Activated naive CD8-positive, alpha-beta T cell treated with anti-CD3 and anti-CD28 coated beads, Interleukin-2, amount 50 U/mL, for 16 hours (primary cell): Measurements from ENCODE around the gene ZNF451.
A peak's percentile ranks its signal among the peaks of the same experiment; 100 is the strongest.
"Not testable (repeated sequence)": the region's sequence is repeated elsewhere in the genome, so short reads cannot be mapped to it uniquely, and the experiment has no call there.

ENCODE experiments used
- DNase-seq: peaks from one replicate; pipeline ENCODE4 v3.0.0-alpha.2; 2020; ENCODE audit warnings: low read depth, low spot score

The ZNF451 gene, protein sequence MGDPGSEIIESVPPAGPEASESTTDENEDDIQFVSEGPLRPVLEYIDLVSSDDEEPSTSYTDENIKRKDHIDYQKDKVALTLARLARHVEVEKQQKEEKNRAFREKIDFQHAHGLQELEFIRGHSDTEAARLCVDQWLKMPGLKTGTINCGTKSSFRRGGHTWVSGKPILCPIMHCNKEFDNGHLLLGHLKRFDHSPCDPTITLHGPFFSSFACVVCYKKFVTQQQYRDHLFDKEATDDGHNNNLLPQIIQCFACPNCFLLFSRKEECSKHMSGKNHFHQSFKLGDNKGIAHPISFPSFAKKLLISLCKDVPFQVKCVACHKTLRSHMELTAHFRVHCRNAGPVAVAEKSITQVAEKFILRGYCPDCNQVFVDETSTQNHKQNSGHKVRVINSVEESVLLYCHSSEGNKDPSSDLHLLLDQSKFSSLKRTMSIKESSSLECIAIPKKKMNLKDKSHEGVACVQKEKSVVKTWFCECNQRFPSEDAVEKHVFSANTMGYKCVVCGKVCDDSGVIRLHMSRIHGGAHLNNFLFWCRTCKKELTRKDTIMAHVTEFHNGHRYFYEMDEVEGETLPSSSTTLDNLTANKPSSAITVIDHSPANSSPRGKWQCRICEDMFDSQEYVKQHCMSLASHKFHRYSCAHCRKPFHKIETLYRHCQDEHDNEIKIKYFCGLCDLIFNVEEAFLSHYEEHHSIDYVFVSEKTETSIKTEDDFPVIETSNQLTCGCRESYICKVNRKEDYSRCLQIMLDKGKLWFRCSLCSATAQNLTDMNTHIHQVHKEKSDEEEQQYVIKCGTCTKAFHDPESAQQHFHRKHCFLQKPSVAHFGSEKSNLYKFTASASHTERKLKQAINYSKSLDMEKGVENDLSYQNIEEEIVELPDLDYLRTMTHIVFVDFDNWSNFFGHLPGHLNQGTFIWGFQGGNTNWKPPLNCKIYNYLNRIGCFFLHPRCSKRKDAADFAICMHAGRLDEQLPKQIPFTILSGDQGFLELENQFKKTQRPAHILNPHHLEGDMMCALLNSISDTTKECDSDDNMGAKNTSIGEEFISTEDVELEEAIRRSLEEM

DNA sequence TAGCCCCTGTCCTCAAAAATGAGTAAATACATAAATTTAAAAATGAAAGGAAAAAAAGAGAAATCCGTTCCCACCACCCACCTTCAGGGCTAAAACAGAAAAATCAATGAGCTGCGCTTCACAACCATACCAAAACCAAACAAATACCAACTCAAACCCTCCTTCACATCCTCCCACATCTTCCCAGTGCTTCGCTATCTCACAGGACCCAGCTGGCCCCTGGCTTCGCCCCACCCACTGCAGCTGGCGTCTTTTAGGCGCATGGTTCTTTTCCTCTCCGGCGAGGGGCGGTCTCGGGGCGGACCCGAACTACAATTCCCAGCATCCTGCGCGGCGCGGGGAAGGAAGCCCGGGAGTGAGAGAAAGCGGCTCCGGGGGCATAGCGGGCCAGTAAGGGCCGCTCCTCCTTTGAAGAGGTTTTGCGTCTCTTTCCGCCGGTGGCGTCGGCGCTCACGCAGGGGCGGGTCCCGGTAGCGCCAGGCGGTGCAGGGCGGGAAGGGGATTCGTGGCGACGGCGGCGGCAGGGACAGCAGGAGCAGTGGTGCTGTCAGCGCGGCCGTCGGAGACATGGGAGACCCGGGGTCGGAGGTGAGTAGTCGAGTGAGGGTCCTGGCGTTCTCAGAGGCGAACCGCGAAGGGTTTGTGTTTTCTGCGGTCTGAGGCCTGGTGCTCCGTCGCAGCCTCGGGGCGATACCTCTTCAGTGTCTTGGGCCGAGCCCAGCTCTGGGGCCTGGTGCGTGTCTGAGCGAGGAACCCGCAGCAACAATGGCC is at the start of gene ZNF451:
ZNF451 (plus strand) TSS at position 502 of the 771 bp plus-strand sequence; CDS start at position 568, 66 bp downstream.
- DNase-seq: peak; percentile 91

DNA sequence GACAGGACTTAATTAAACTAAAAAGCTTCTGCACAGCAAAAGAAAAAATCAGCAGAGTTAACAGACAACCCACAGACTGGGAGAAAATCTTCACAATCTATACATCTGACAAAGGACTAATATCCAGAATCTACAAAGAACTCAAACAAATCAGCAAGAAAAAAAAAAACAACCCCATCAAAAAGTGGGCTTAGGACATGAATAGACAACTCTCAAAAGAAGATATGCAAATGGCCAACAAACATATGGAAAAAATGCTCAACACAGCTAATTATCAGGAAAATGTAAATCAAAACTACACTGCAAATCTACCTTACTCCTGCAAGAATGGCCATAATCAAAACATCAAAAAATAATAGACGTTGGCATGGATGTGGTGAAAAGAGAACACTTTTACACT is 45.9 kb upstream of the ZNF451 start:
- DNase-seq: not testable (repeated sequence)

DNA sequence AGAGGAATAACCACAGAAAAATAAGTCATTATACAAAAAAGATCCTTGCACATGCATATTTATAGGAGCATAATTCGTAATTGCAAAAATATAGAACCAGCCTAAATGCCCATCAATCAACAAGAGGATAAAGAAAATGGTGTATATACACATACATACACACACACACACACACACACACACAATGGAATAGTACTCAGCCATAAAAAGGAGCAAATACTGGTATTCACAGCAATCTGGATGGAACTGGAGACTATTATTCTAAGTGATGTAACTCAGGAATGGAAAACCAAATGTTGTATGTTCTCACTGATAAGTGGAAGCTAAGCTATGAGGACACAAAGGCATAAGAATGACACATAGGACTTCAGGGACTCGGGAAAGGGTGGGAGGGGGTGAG is 45.4 kb upstream of the ZNF451 start:
- DNase-seq: no peak

DNA sequence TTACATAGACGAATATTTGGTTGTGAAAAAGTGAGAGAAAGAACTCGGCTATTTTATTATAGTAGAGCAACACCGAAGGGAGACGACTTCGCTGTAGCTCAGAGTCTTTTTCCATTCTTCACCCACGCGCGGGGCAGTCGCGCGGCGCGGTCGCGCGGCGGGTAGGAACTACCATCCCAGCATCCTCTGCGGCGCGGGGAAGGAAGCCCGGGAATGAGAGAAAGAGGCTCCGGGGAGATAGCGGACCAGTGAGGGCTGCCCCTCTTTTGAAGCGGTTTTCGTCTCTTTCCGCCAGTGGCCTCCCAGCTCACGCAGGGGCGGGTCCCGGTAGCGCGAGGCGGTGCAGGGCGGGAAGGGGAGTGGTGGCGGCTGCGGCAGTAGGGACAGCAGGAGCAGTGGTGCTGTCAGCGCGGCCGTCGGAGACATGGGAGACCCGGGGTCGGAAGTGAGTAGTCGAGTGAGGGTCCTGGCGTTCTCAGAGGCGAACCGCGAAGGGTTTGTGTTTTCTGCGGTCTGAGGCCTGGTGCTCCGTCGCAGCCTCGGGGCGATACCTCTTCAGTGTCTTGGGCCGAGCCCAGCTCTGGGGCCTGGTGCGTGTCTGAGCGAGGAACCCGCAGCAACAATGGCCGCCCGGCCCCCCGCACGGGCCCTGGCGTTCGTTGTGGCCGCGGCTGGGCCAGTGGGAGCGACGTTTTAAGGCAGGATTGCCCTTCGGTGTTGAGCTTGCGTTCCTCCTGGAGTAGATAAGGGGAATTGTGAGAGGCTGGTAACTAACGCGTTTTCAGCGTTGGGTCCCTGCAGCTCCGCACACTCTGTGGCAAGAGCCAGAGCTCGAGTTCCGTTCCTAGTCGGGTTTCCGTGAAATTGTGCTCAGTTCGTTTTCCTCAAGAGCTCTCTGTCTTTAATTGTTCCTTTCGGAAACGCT is 43.4 kb upstream of the ZNF451 start, which contains the start of gene KIAA1586:
KIAA1586 (plus strand) TSS at position 362 of the 925 bp plus-strand sequence; CDS start at position 425, 63 bp downstream.
- peak; percentile 64 for DNase-seq

DNA sequence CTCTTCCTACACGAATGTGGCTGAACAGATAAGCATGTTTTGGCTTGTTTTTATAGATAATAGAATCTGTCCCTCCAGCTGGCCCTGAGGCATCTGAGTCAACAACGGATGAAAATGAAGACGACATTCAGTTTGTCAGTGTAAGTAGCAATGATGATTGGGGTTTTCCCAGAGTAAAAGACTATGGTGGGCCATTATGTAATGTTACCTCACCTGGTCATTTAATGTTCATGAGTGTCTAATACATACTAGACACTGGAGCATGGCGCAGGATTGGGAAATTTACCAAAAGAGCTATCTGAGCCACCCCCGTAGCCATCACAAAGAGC is 42.8 kb upstream of the ZNF451 start:
- DNase-seq: not testable (repeated sequence)

DNA sequence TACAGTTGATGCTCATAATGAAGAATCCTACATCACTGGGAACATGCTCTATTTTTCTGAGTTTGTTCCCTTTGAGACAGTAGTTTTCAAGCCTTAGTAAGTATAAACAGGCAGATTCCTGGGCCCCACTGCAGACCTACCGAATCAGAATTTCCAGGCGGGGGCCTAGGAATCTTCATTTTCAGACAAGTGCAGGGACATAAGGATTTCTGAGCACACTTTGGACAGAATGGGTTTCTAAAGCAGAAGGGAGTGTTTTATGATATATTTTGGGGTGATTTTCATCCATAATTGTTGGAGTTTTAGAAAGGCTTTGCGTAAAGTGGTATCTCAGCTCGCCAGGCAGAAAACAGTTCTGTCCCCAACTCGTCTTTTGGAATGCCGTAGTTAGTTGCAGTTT is 42.1 kb upstream of the ZNF451 start:
- not testable (repeated sequence) for DNase-seq

DNA sequence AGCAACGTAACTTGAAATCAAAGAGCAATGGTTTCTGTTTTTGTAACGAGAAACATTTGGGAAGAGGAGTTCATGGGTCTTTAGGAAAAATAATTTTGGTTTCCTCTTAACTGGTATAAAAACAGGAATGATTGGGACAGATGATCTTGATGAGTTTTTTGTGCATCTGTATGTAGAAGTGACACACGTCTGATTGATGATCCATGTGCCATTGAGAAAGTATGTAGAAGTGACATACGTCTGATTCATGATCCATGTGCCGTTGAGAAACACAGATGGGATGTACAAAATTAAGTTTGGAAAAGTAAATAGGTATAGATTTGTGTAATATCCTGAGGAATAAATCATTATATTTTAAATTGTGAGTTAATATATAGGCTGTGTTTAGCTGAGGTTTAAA is 41.4 kb upstream of the ZNF451 start:
- DNase-seq: no peak

DNA sequence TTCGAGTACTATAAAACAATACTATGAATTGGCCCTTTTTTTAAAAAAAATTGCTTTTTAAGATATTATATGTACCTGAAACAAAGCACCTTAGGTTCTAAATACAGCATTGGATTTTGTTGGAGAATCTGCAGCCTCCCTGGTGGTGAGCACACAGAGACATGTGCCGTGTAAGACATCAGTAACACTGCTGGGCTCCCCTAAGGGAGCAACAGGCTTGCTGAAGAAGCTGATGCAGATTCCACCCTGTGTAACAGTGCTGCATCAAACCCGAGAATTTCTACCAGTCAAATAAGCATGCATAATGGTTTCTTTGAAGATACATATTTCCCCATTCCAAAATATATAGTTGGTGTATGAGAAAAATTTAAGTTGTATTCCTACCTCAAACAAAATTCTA is 26.1 kb upstream of the ZNF451 start:
- DNase-seq: no peak

DNA sequence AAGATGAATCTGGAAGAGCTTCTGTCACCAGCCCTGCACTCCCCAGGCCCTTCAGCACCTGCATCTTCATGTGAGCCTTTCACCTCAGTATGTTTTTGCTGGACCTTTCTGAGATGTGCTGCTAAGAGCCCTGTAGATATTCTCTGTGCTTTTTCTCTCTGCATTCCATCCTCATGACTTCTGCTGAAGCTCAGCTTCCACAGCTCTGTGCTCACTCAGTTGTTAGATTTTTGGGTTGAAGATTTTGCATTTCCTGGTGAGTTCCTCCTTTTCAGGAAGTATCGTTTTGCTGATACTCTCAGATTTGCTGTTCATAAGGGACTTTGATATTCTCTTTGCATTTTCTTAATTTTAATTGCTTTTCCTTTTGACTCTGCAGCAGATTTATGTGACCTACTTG is 25.2 kb upstream of the ZNF451 start:
- DNase-seq: no peak

DNA sequence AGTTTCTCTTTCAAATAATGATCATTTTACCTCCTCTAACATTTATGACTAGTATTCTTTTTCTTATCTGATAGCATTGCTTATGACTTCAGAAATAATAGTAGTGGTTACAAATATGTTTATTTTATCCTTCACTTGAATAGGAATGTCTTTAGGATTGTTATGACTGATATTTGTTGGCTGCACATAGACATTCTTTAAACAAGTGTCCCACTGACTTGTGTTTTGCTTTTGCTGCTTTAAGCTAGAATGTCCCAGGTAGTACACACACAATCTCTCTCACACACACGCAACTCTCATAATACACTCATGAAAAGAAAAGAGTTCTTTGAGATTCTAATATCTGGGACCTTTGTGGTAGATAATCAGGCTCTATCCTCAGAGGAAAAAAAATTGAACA is 21.9 kb upstream of the ZNF451 start:
- DNase-seq: no peak

DNA sequence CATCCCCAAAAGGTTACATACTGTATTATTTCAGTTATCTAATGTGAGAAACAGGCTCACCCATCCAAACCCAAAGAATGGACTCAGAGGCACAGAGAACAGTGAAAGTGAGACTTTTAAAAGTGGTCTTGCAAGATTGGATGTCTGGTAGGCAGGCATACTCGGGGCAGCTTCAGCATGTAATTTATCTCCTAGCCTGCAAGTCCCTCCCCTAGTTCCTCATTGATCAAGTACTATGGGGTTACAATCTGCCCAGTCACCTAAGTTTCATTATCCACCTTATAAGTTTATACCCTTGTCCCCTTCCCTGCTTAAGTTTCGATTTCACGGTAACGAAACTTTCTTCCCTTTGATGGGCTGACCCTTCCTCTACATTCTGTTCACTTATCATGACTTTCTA is 20.8 kb upstream of the ZNF451 start:
- DNase-seq: no peak

DNA sequence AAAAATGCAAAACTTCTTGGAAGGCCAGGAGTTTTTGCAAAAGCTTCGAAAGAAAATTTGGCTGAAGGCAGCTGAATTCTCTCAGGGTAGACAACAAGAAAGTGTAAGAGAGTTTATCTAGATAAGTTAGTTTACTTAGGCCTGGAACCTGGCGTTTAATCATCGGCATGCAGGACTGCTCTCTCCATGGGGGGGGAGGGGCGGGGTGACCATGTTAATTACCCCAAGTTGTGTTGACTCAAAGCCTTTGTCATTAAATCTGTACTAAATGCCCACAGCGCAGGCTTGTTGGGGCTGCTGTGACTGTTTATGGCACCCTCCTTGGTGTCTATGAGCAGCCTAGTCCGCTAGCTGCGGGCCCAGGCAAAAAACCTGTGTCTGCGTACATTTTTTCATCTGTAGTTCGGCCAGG is 20.1 kb upstream of the ZNF451 start:
- DNase-seq: no peak

DNA sequence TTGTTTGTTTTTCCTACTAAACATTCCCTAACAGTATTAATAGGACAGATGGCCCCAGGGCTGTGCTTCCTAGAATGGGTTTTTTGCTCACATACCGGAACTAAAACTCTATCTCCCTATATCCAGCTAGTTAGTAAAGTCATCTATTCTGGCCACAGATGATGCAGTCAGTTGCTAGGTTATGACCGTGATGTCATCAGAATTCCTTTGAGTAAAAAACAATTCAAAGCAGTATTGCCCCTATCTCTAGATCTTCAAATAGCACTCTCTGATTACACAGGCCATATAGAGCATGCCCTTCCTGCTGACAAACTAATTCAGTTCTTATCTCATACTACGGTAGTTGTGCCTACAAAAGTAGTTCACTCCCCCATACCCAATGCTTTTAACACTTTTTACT is 17.9 kb upstream of the ZNF451 start:
- no peak for DNase-seq

DNA sequence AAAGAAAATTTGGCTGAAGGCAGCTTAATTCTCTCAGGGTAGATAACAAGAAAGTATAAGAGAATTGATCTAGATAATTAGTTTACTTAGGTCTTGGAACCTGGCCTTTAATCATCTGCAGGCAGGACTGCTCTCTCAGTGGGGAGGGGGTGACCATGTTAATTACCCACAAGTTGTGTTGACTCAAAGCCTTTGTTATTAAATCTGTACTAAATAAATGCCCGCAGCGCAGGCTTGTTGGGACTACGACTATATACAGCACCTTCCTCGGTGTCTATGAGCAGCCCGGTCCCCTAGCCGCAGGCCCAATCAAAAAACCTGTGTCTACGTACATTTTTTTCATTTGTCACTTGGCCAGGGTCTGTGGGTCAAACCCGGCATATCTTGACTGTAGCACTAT is 15.6 kb upstream of the ZNF451 start:
- no peak for DNase-seq

DNA sequence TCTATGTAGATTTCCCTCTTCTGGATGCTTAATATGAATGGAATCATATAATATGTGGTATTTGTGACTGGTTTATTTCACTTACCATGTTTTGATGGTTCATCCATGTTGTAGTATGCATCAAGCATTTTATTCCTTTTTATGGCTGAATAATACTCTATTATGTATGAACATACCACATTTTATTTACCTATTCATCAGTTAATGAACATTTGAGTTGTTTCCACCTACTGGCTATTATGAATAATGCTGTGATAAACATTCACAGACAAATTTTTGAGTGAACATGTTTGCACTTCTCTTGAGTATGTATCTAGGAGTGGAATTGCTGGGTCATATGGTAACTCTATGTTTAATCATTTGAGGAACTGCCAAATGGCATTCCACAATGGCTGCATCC is 14.9 kb upstream of the ZNF451 start:
- DNase-seq: no peak

DNA sequence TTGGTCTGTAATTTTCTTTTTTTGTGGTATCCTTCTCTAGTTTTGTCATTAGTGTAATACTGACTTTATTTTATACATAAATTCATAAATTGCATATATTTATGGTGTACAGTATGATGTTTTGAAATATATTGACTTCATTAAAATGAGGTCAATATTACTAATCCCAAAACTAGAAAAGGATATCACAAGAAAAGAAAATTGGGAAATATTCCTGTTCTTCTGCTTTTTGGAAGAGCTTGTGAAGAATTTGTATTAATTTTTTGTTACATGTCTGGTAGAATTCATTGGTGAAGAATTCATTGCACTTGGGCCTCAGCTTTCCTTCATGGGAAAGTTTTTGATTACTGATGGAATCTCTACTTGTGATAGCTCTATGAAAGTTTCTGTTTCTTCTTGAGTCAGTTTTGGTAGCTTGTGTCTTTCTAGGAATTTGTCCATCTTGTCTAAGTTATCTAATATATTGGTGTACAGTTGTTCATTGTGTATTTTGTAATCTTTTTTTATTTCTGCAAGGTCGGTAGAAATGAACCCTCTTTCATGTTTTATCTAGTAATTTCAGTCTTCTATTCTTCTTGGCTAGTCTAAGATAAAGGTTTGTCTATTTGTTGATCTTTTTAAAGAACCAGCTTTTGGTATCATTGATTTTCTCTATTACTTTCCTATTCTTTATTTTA is 11.3 kb upstream of the ZNF451 start:
- DNase-seq: no peak

DNA sequence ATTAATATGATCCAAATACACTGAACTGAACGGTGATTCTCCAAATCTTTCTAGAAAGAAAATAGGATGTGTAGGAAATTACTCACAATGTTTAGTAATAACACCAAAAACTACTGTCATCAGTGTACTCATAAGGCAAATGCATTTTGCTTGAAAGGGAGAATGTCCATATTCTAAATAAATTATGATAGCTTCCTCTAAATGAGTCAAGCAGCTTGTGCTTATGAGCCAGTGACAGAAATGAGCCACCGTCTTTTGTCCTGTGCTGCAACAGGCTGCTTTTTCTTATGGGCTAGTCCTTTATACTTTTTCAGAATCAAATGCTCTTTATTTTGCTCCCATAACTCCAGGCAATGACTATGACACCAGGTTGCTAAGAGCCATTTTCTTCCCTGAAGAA is 4.5 kb upstream of the ZNF451 start:
- DNase-seq: no peak

DNA sequence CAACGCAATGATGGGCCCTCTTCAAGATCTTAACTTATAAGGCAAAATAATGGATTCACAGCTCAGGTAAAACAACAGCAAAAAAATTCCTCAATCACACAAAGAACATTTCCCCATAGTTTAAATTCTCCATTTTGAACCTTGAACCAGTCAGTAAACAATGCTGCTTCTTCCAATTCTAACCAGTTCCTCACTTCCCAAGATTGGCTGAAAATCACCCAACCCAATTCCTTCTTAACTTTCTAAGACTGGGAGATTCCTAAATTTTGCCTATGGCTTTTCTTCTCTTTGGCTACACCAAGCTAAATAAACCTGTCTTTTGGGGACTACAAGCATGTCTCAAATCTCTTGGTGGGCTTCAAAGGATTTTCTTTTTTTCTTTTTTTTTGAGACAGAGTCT is 3.1 kb upstream of the ZNF451 start:
- no peak for DNase-seq

DNA sequence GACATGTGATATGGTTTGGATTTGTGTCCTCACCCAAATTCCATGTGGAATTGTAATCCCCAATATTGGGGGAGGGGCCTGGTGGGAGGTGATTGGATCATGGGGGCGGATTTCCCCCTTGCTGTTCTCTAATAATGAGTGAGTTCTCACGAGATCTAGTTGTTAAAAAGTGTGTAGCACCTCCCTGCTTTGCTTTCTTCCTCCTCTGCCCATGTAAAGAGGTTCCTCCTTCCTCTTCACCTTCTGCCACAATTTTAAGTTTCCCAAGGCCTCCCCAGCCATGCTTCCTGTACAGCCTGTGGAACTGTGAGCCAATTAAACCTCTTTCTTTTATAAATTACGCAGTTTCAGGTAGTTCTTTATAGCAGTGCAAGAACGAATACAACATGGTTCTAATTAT is 2.1 kb upstream of the ZNF451 start:
- no peak for DNase-seq

DNA sequence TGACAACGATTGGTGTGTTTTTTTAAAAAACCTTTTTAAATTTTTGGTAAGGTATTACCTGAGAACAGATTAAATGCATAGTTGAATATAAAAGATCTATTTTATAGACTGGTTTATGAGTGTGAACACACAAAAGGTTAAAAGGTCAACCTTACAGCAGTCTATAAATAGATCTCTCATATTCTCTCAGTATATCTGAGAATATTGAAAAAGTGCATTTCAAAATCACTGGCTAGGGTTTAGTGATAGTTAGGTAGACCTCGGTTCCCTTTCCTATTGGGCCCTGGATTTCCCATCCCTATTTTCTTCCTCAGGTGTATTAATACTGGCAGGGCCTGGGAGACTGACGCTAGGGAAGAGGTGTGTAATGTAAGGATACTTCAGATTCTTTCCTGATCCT is 723 bp upstream of the ZNF451 start:
- no peak for DNase-seq
